SK-N-SH (cell line): Measurements from ENCODE around the gene SH3GLB2. TPM values are rescaled to one million over a fixed set of nuclear protein-coding genes. Genes with fewer than 3 reads are reported as not detected.

Source experiments
- CTCF ChIA-PET: fragments of 300-600, 350-600 bp; formaldehyde crosslinking; extraction: SDS; loops from one replicate; lab custom pipeline; 2021; lab: Yijun Ruan, JAX
- POLR2A ChIA-PET: fragments of 350-600 bp; sonication (Branson Sonifier 250); formaldehyde crosslinking; extraction: SDS; loops from one replicate; lab custom pipeline; 2020; ENCODE audit warnings: antibody characterized with exemption, inconsistent platforms; lab: Yijun Ruan, JAX
- DNase-seq: peaks from one replicate; pipeline ENCODE4 v3.0.0; 2012
- H2AFZ ChIP-seq: fragments of 200-600 bp; sonication (generic); 2 replicates; pipeline ENCODE4 v1.8.1; 2016; ENCODE audit warnings: antibody characterized with exemption, mild to moderate bottlenecking, low read depth
- H3F3A ChIP-seq: fragments of 200-600 bp; sonication (generic); replicated peaks from 2 replicates; pipeline ENCODE3; 2016; ENCODE audit warnings: antibody characterized with exemption, mild to moderate bottlenecking; ENCODE audit not compliant: insufficient read depth
- H3K27ac ChIP-seq, 2 experiments: fragments of 200-500 bp in 1 of 2; fragments of 200-600 bp in 1 of 2; sonication (Bioruptor generic) in 1 of 2; sonication (generic), shearing (Covaris generic) in 1 of 2; 2 replicates each; pipeline versions ENCODE4 v1.5.1 to v1.6.1; 2014 to 2016; ENCODE audit warnings: low read depth in 2 of 2, inconsistent platforms in 1 of 2, low read length in 1 of 2, mild to moderate bottlenecking in 1 of 2, mixed read lengths in 1 of 2
- H3K27me3 ChIP-seq: fragments of 200-600 bp; sonication (generic), shearing (Covaris generic); 2 replicates; pipeline ENCODE4 v1.6.1; 2016; ENCODE audit warnings: mixed run types; ENCODE audit not compliant: insufficient read depth
- H3K36me3 ChIP-seq, 2 experiments: fragments of 200-500 bp in 1 of 2; fragments of 200-600 bp in 1 of 2; sonication (Bioruptor generic) in 1 of 2; sonication (generic) in 1 of 2; replicated peaks in 1 of 2; 2 replicates each; pipeline versions ENCODE3 to v1.5.1; 2014 to 2016; ENCODE audit warnings: low read length in 1 of 2, mild to moderate bottlenecking in 1 of 2; ENCODE audit not compliant: insufficient read depth in 2 of 2, control insufficient read depth in 1 of 2
- H3K4me1 ChIP-seq, 2 experiments: fragments of 200-500 bp in 1 of 2; fragments of 200-600 bp in 1 of 2; sonication (Bioruptor generic) in 1 of 2; sonication (generic), shearing (Covaris generic) in 1 of 2; 2 replicates each; pipeline versions ENCODE4 v1.5.1 to v1.6.1; 2014 to 2016; ENCODE audit warnings: low read depth in 1 of 2, low read length in 1 of 2, mixed run types in 1 of 2; ENCODE audit not compliant: insufficient read depth in 2 of 2, control insufficient read depth in 1 of 2
- H3K4me2 ChIP-seq: fragments of 200-600 bp; sonication (generic), shearing (Covaris generic); 2 replicates; pipeline ENCODE4 v1.6.1; 2017; ENCODE audit warnings: mixed run types
- H3K4me3 ChIP-seq, 2 experiments: fragments of 200-500 bp in 1 of 2; fragments of 200-600 bp in 1 of 2; sonication (Bioruptor generic) in 1 of 2; sonication (generic), shearing (Covaris generic) in 1 of 2; 2 replicates each; pipeline versions ENCODE4 v1.5.1 to v1.8.1; 2014 to 2016; ENCODE audit warnings: low read depth in 2 of 2, inconsistent platforms in 1 of 2, low read length in 1 of 2, mild to moderate bottlenecking in 1 of 2, mixed read lengths in 1 of 2, moderate library complexity in 1 of 2
- H3K79me2 ChIP-seq: fragments of 200-600 bp; sonication (generic); 2 replicates; pipeline ENCODE4 v1.8.1; 2017; ENCODE audit warnings: mild to moderate bottlenecking; ENCODE audit not compliant: insufficient read depth
- H3K9ac ChIP-seq: fragments of 200-600 bp; sonication (generic); 2 replicates; pipeline ENCODE4 v1.6.1; 2017; ENCODE audit warnings: mixed run types
- H3K9me2 ChIP-seq: fragments of 200-600 bp; sonication (generic); 2 replicates; pipeline ENCODE4 v1.6.1; 2017; ENCODE audit warnings: mixed run types
- H3K9me3 ChIP-seq: fragments of 200-600 bp; sonication (generic); 2 replicates; pipeline ENCODE4 v1.6.1; 2017; ENCODE audit warnings: mixed run types, mild to moderate bottlenecking, moderate library complexity
- H4K20me1 ChIP-seq: fragments of 200-600 bp; sonication (generic); 2 replicates; pipeline ENCODE4 v1.6.1; 2017; ENCODE audit warnings: mild to moderate bottlenecking, mixed run types; ENCODE audit not compliant: insufficient read depth
- CHD2 ChIP-seq: fragments of 150-350 bp; IDR thresholded peaks from 2 replicates; pipeline ENCODE4 v1.6.1; 2018; ENCODE audit warnings: low read length; ENCODE audit not compliant: partially characterized antibody
- EP300 ChIP-seq, 2 experiments: IDR thresholded peaks; 2 replicates each; pipeline versions ENCODE4 v1.4.0 to v1.6.1; 2012; ENCODE audit warnings: borderline replicate concordance in 1 of 2, low read depth in 1 of 2, low read length in 1 of 2
- EZH2phosphoT487 ChIP-seq: fragments of 200-600 bp; sonication (generic); IDR thresholded peaks from 2 replicates; pipeline ENCODE4 v1.6.1; 2017; ENCODE audit warnings: low read depth, mixed run types, mild to moderate bottlenecking, antibody characterized with exemption, moderate library complexity, borderline replicate concordance
- FOSL2 ChIP-seq: IDR thresholded peaks from 2 replicates; pipeline ENCODE4 v1.4.0; 2012; ENCODE audit warnings: low read depth, mild to moderate bottlenecking, moderate library complexity, borderline replicate concordance
- FOXJ3 ChIP-seq: sonication (generic); formaldehyde crosslinking; IDR thresholded peaks from 2 replicates; pipeline ENCODE4 v1.5.1; 2020; ENCODE audit warnings: mild to moderate bottlenecking, missing genetic modification reagents
- MEF2A ChIP-seq: IDR thresholded peaks from 2 replicates; pipeline ENCODE4 v1.4.0; 2012; ENCODE audit warnings: low read depth, borderline replicate concordance
- MXI1 ChIP-seq: IDR thresholded peaks from 2 replicates; pipeline ENCODE4 v1.6.1; 2012; ENCODE audit warnings: mild to moderate bottlenecking, low read depth, low read length, improper control_type of control experiment
- NFIC ChIP-seq: IDR thresholded peaks from 2 replicates; pipeline ENCODE4 v1.4.0; 2012; ENCODE audit warnings: borderline replicate concordance
- RAD21 ChIP-seq: IDR thresholded peaks from 2 replicates; pipeline ENCODE4 v1.6.1; 2012; ENCODE audit warnings: mild to moderate bottlenecking, low read length
- RFX5 ChIP-seq: IDR thresholded peaks from 2 replicates; pipeline ENCODE4 v1.6.1; 2012; ENCODE audit warnings: mild to moderate bottlenecking, improper control_type of control experiment, low read length
- SIN3A ChIP-seq: IDR thresholded peaks from 2 replicates; pipeline ENCODE4 v1.6.1; 2012; ENCODE audit warnings: low read depth, mild to moderate bottlenecking, low read length, moderate library complexity, borderline replicate concordance
- SMC3 ChIP-seq: IDR thresholded peaks from 2 replicates; pipeline ENCODE4 v1.6.1; 2012; ENCODE audit warnings: low read depth, low read length, improper control_type of control experiment
- TAF1 ChIP-seq: IDR thresholded peaks from 2 replicates; pipeline ENCODE4 v1.6.1; 2012; ENCODE audit warnings: low read depth, mild to moderate bottlenecking, low read length, moderate library complexity, borderline replicate concordance
- WGBS: methylation state at CpG from one replicate; pipeline ENCODE4 v1.1.6; 2017; ENCODE audit warnings: low lambda C conversion rate; 5-methylcytosine and 5-hydroxymethylcytosine counted together
- polyA plus RNA-seq, 3 experiments: library from polyadenylated mRNA; depleted of rRNA; stranded (reverse); fragments of >200 nt; gene quantifications; 2 replicates each; pipeline ENCODE4 v1.2.3, GENCODE V29; 2012
- TF ChIP-seq, protein P1 (sequence below): IDR thresholded peaks from 2 replicates; pipeline ENCODE4 v1.6.1; 2012; ENCODE audit warnings: mild to moderate bottlenecking, low read depth, low read length, moderate library complexity
- TF ChIP-seq, protein P2 (sequence below): IDR thresholded peaks from 2 replicates; pipeline ENCODE4 v1.4.0; 2012; ENCODE audit warnings: low read depth
- TF ChIP-seq, protein P3 (sequence below): IDR thresholded peaks from 2 replicates; pipeline ENCODE4 v1.4.0; 2012; ENCODE audit warnings: low read depth, borderline replicate concordance
- TF ChIP-seq, protein P4 (sequence below): IDR thresholded peaks from 2 replicates; pipeline ENCODE4; 2012
- TF ChIP-seq, protein P5 (sequence below): fragments of 200-600 bp; sonication (generic); IDR thresholded peaks from 2 replicates; pipeline ENCODE4 v1.6.1; 2017; ENCODE audit warnings: antibody characterized with exemption, mild to moderate bottlenecking, moderate library complexity
- TF ChIP-seq, protein P6 (sequence below): fragments of 150-350 bp; IDR thresholded peaks from 2 replicates; pipeline ENCODE4 v1.6.1; 2017; ENCODE audit warnings: antibody characterized with exemption, low read length, low read depth, borderline replicate concordance

Gene SH3GLB2
- polyA plus RNA-seq, 1 of the 3 experiments (the other 2 are of a cell fraction) = 94.4 TPM

DNA sequence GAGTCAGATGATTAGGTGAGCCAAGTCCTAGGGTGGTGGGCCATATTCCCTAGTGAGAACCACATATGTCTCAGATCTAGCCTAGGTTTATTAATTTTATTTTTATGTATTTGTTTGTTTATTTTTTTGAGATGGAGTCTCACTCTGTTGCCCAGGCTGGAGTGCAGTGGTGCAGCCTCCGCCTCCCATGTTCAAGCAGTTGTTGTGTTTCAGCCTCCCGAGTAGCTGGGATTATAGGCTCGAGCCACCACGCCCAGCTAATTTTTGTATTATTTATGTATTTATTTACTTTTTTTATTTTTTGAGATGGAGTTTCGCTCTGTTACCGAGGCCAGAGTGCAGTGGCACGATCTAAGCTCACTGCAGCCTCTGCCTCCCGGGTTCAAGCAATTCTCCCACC is 44.6 kb downstream of the SH3GLB2 start:
- H3K4me2 ChIP-seq = no peak overlapping the region
- WGBS = 96% methylated on average over 8 of the region's 8 CpGs
- peaks cover 62 to 71% of the 10 kb centered on the region in 2 experiments for H3K36me3 ChIP-seq
- no peaks in the 10 kb centered on the region for H3K79me2 ChIP-seq
- H3K9ac ChIP-seq = no peak overlapping the region
- ChIA-PET CTCF (no interaction called here), POLR2A (no interaction called here)
- no peaks in the 10 kb centered on the region for H4K20me1 ChIP-seq
- TF ChIP-seq EZH2phosphoT487 (no peak), MXI1 (no peak), TAF1 (no peak)
- TF ChIP-seq, protein P1, sequence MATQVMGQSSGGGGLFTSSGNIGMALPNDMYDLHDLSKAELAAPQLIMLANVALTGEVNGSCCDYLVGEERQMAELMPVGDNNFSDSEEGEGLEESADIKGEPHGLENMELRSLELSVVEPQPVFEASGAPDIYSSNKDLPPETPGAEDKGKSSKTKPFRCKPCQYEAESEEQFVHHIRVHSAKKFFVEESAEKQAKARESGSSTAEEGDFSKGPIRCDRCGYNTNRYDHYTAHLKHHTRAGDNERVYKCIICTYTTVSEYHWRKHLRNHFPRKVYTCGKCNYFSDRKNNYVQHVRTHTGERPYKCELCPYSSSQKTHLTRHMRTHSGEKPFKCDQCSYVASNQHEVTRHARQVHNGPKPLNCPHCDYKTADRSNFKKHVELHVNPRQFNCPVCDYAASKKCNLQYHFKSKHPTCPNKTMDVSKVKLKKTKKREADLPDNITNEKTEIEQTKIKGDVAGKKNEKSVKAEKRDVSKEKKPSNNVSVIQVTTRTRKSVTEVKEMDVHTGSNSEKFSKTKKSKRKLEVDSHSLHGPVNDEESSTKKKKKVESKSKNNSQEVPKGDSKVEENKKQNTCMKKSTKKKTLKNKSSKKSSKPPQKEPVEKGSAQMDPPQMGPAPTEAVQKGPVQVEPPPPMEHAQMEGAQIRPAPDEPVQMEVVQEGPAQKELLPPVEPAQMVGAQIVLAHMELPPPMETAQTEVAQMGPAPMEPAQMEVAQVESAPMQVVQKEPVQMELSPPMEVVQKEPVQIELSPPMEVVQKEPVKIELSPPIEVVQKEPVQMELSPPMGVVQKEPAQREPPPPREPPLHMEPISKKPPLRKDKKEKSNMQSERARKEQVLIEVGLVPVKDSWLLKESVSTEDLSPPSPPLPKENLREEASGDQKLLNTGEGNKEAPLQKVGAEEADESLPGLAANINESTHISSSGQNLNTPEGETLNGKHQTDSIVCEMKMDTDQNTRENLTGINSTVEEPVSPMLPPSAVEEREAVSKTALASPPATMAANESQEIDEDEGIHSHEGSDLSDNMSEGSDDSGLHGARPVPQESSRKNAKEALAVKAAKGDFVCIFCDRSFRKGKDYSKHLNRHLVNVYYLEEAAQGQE = no peak
- TF ChIP-seq, protein P2, sequence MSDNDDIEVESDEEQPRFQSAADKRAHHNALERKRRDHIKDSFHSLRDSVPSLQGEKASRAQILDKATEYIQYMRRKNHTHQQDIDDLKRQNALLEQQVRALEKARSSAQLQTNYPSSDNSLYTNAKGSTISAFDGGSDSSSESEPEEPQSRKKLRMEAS = no peak
- TF ChIP-seq, protein P3, sequence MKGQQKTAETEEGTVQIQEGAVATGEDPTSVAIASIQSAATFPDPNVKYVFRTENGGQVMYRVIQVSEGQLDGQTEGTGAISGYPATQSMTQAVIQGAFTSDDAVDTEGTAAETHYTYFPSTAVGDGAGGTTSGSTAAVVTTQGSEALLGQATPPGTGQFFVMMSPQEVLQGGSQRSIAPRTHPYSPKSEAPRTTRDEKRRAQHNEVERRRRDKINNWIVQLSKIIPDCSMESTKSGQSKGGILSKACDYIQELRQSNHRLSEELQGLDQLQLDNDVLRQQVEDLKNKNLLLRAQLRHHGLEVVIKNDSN = no peak
- no peak overlapping the region for H3K27ac ChIP-seq
- H3K9me2 ChIP-seq = no peaks in the 10 kb centered on the region
- H3K27me3 ChIP-seq = no peaks in the 10 kb centered on the region
- no peaks in the 10 kb centered on the region for H3K9me3 ChIP-seq
- H3F3A ChIP-seq = peaks cover 16% of the 10 kb centered on the region
- H3K4me1 ChIP-seq = peaks cover 0 to 5% of the 10 kb centered on the region in 2 experiments; a peak in 1 of 4 replicates
- DNase-seq = no peak
- no peak overlapping the region for H2AFZ ChIP-seq
- no peak overlapping the region for H3K4me3 ChIP-seq

DNA sequence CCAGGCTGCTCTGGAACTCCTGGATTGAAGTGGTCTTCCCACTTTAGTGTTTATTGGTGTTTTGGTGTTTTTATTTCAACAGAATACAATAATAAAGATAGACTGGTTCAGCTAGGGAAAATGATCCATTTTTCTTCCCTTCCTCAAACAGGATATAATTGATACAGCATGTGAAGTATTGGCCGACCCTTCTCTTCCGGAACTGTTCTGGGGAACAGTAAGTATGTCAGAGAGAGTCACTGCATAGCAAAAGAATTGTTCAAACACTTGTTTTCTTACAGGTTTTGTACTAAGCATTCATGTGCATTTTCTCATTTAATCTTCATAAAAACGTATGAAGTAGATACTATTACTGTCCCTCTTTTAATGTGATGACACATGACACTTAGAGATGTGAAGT is 49.0 kb downstream of the SH3GLB2 start:
- Histone ChIP-seq H3K9me3 (no peaks in the 10 kb centered on the region), H3K79me2 (no peaks in the 10 kb centered on the region), H3K36me3 (peaks cover 38 to 58% of the 10 kb centered on the region in 2 experiments), H3K9ac (no peak overlapping the region), H3K4me3 (no peak overlapping the region), H3K27me3 (no peaks in the 10 kb centered on the region), H2AFZ (no peak overlapping the region), H3K4me2 (no peak overlapping the region), H4K20me1 (no peaks in the 10 kb centered on the region), H3K9me2 (no peaks in the 10 kb centered on the region), H3F3A (peaks cover 5% of the 10 kb centered on the region), H3K27ac (no peak overlapping the region), H3K4me1 (no peaks in the 10 kb centered on the region)
- CTCF ChIA-PET = no interaction called here
- DNase-seq = no peak
- WGBS = 93% methylated on average over 3 of the region's 3 CpGs
- POLR2A ChIA-PET = no interaction called here
- TF ChIP-seq MEF2A (no peak), FOXJ3 (no peak), SIN3A (no peak), CHD2 (no peak), RFX5 (no peak), EP300 (IDR thresholded peaks at IDR 0.05; ENCODE audit: borderline replicate concordance in 1 of 2, low read depth in 1 of 2, low read length in 1 of 2) (no peak), FOSL2 (no peak), NFIC (no peak), RAD21 (no peak), TAF1 (no peak), SMC3 (no peak)
- TF ChIP-seq, protein P4, sequence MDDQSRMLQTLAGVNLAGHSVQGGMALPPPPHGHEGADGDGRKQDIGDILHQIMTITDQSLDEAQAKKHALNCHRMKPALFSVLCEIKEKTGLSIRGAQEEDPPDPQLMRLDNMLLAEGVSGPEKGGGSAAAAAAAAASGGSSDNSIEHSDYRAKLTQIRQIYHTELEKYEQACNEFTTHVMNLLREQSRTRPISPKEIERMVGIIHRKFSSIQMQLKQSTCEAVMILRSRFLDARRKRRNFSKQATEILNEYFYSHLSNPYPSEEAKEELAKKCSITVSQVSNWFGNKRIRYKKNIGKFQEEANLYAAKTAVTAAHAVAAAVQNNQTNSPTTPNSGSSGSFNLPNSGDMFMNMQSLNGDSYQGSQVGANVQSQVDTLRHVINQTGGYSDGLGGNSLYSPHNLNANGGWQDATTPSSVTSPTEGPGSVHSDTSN = no peak
- TF ChIP-seq, protein P5, sequence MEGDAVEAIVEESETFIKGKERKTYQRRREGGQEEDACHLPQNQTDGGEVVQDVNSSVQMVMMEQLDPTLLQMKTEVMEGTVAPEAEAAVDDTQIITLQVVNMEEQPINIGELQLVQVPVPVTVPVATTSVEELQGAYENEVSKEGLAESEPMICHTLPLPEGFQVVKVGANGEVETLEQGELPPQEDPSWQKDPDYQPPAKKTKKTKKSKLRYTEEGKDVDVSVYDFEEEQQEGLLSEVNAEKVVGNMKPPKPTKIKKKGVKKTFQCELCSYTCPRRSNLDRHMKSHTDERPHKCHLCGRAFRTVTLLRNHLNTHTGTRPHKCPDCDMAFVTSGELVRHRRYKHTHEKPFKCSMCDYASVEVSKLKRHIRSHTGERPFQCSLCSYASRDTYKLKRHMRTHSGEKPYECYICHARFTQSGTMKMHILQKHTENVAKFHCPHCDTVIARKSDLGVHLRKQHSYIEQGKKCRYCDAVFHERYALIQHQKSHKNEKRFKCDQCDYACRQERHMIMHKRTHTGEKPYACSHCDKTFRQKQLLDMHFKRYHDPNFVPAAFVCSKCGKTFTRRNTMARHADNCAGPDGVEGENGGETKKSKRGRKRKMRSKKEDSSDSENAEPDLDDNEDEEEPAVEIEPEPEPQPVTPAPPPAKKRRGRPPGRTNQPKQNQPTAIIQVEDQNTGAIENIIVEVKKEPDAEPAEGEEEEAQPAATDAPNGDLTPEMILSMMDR = no peak
- TF ChIP-seq, protein P2 = no peak
- TF ChIP-seq, protein P6, sequence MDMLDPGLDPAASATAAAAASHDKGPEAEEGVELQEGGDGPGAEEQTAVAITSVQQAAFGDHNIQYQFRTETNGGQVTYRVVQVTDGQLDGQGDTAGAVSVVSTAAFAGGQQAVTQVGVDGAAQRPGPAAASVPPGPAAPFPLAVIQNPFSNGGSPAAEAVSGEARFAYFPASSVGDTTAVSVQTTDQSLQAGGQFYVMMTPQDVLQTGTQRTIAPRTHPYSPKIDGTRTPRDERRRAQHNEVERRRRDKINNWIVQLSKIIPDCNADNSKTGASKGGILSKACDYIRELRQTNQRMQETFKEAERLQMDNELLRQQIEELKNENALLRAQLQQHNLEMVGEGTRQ = no peak
